PC-9 (cell line): ENCODE measurements around the gene SSR3.

Experiments
- EZH2 ChIP-seq: fragments of 200-600 bp; sonication (generic); IDR thresholded peaks from 2 replicates; pipeline ENCODE4 v1.8.0; 2017; ENCODE audit warnings: antibody characterized with exemption, low read depth
- TF ChIP-seq, protein P1 (sequence below): fragments of 200-600 bp; sonication (generic); conservative IDR thresholded peaks from 2 replicates; pipeline ENCODE4 v1.6.1; 2017; ENCODE audit warnings: mixed run types, antibody characterized with exemption, mild to moderate bottlenecking, moderate library complexity

GRCh38 chr3:156579427-156579851, 24.5 kb upstream of the SSR3 start:
- TF ChIP-seq, protein P1, sequence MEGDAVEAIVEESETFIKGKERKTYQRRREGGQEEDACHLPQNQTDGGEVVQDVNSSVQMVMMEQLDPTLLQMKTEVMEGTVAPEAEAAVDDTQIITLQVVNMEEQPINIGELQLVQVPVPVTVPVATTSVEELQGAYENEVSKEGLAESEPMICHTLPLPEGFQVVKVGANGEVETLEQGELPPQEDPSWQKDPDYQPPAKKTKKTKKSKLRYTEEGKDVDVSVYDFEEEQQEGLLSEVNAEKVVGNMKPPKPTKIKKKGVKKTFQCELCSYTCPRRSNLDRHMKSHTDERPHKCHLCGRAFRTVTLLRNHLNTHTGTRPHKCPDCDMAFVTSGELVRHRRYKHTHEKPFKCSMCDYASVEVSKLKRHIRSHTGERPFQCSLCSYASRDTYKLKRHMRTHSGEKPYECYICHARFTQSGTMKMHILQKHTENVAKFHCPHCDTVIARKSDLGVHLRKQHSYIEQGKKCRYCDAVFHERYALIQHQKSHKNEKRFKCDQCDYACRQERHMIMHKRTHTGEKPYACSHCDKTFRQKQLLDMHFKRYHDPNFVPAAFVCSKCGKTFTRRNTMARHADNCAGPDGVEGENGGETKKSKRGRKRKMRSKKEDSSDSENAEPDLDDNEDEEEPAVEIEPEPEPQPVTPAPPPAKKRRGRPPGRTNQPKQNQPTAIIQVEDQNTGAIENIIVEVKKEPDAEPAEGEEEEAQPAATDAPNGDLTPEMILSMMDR = no peak
- no peak for TF ChIP-seq EZH2
